GM18907 (cell line): Measurements from ENCODE around the gene DDX31.

Experiments
- ATAC-seq: cut with Tn5 transposase; IDR thresholded peaks from one replicate; pipeline ENCODE4 v1.9.1; 2021; ENCODE audit warnings: mild to moderate bottlenecking, moderate library complexity; ENCODE audit not compliant: unreplicated experiment

The DDX31 gene

GRCh38 chr9:132674485-132674884 lies 4.7 kb upstream of the DDX31 start:
- ATAC-seq: no peak

- no peak for ATAC-seq
Measured at GRCh38 chr9:132673355-132673754, 3.6 kb upstream of the DDX31 start.

- no peak for ATAC-seq
Measured at GRCh38 chr9:132672413-132672690, 2.6 kb upstream of the DDX31 start.

- ATAC-seq: no peak
Measured at GRCh38 chr9:132671620-132672412, 2.0 kb upstream of the DDX31 start.

GRCh38 chr9:132670457-132671391 lies 941 bp upstream of the DDX31 start, which contains the start of gene GTF3C4:
Gene GTF3C4, plus strand, starts transcription at chr9:132670464. Its CDS starts 135 bp downstream, at chr9:132670599.
- ATAC-seq: peak; percentile 33

- ATAC-seq: no peak
Measured at GRCh38 chr9:132669319-132669697, 475 bp downstream of the DDX31 start.

- ATAC-seq: no peak
Measured at GRCh38 chr9:132663851-132664250, 5.9 kb downstream of the DDX31 start.

GRCh38 chr9:132663117-132663516 lies 6.7 kb downstream of the DDX31 start:
- no peak for ATAC-seq

GRCh38 chr9:132662152-132662945 lies 7.4 kb downstream of the DDX31 start:
- no peak for ATAC-seq

- ATAC-seq: no peak
Measured at GRCh38 chr9:132656299-132656698, 13.5 kb downstream of the DDX31 start.

- ATAC-seq: no peak
Measured at GRCh38 chr9:132651259-132651658, 18.5 kb downstream of the DDX31 start.

GRCh38 chr9:132648685-132649084 lies 21.1 kb downstream of the DDX31 start:
- ATAC-seq: no peak

GRCh38 chr9:132648283-132648682 lies 21.5 kb downstream of the DDX31 start:
- ATAC-seq: no peak

- ATAC-seq: no peak
Measured at GRCh38 chr9:132647806-132648205, 22.0 kb downstream of the DDX31 start.

GRCh38 chr9:132647355-132647754 lies 22.4 kb downstream of the DDX31 start:
- ATAC-seq: no peak

- no peak for ATAC-seq
Measured at GRCh38 chr9:132646726-132647125, 23.1 kb downstream of the DDX31 start.

- ATAC-seq: no peak
Measured at GRCh38 chr9:132645711-132646110, 24.1 kb downstream of the DDX31 start.

GRCh38 chr9:132645306-132645705 lies 24.5 kb downstream of the DDX31 start:
- ATAC-seq: no peak

GRCh38 chr9:132644251-132644650 lies 25.5 kb downstream of the DDX31 start:
- no peak for ATAC-seq

GRCh38 chr9:132641216-132641615 lies 28.6 kb downstream of the DDX31 start:
- no peak for ATAC-seq

GRCh38 chr9:132639322-132639721 lies 30.5 kb downstream of the DDX31 start:
- no peak for ATAC-seq
